ENCODE data around the gene TRMT2B. TPM values are rescaled to one million over a fixed set of nuclear protein-coding genes. Genes with fewer than 3 reads are reported as not detected.
A peak's percentile ranks its signal among the peaks of the same experiment; 100 is the strongest.

TRMT2B gene
- total RNA-seq, result 10 to 100 TPM; 14.1 to 19.8 TPM
- 8.2 TPM for polyA plus RNA-seq (2013, experiment 1 of 2)
- 8.5 TPM for polyA plus RNA-seq (2013, experiment 2 of 2)
- long read RNA-seq, experiment 1, partial matches to known transcripts, result 1 of 2 reads
- long read RNA-seq, experiment 1, other reads (novel, unspliced or antisense), result 1 of 2 reads
- long read RNA-seq, experiment 2, partial matches to known transcripts, result 6 of 35 reads
- long read RNA-seq, experiment 2, other reads (novel, unspliced or antisense), result 21 of 35 reads
- long read RNA-seq, experiment 3, partial matches to known transcripts, result 6 of 32 reads
- long read RNA-seq, experiment 3, other reads (novel, unspliced or antisense), result 26 of 32 reads
- long read RNA-seq, experiment 4, partial matches to known transcripts, result 1 of 8 reads
- long read RNA-seq, experiment 4, other reads (novel, unspliced or antisense), result 7 of 8 reads

- Histone ChIP-seq H3K4me1 (ENCODE audit: control insufficient read depth, insufficient read depth, low read length) (no peaks in the 10 kb centered on the region), H3K4me3 (ENCODE audit: low read length) (peak within 1 kb of the TSS; percentile 85), H3K27me3 (ENCODE audit: control insufficient read depth, insufficient read depth, low read length, poor library complexity, severe bottlenecking) (no peaks in the 10 kb centered on the region), H3K9ac (ENCODE audit: extremely low read depth, low read length, poor library complexity, severe bottlenecking) (peak within 1 kb of the TSS; percentile 41), H3K27ac (ENCODE audit: low read depth, low read length) (no peak within 1 kb of the TSS), H3K9me3 (ENCODE audit: control insufficient read depth, low read length) (no peaks in the 10 kb centered on the region), H3K36me3 (ENCODE audit: control insufficient read depth, insufficient read depth, low read length) (no peaks in the 10 kb centered on the region)
- Mint-ChIP-seq H3K27me3 (ENCODE audit: insufficient read depth) (no peaks in the 10 kb centered on the region), H3K9me3 (peaks cover 59% of the 10 kb centered on the region), H3K4me3 (peak within 1 kb of the TSS; percentile 78), H3K36me3 (ENCODE audit: low read depth) (peaks cover 9% of the 10 kb centered on the region), H3K27ac (peak within 1 kb of the TSS; percentile 96), H3K4me1 (no peaks in the 10 kb centered on the region)
- WGBS, 2 experiments (ENCODE audit: insufficient coverage in 1 of 2, insufficient read length in 1 of 2), result 0% methylated on average over 38 of the region's 43 CpGs; no CpG with 5 or more reads in 1 of the 2 experiments
- DNase-seq, result peak; percentile 89
- no peak for TF ChIP-seq CTCF (conservative IDR thresholded peaks at IDR 0.05)
Measured at GRCh38 chrX:101051549-101052302, at the start of gene TRMT2B. TRMT2B (minus strand) TSS chrX:101052111; CDS start chrX:101042289, 9,822 bp downstream.

GRCh38 chrX:101097546-101098453, 45.9 kb upstream of the TRMT2B start, which contains the start of gene CENPI:
CENPI (plus strand) TSS chrX:101098204; CDS start chrX:101101071, 2,867 bp downstream.
- H3K4me1 Mint-ChIP-seq, result no peaks in the 10 kb centered on the region
- peak; percentile 96 for DNase-seq
- Histone ChIP-seq H3K27ac (ENCODE audit: low read depth, low read length) (peak within 1 kb of the TSS; percentile 47), H3K9ac (ENCODE audit: extremely low read depth, low read length, poor library complexity, severe bottlenecking) (peak within 1 kb of the TSS; percentile 63), H3K9me3 (ENCODE audit: control insufficient read depth, low read length) (no peaks in the 10 kb centered on the region), H3K27me3 (ENCODE audit: control insufficient read depth, insufficient read depth, low read length, poor library complexity, severe bottlenecking) (no peaks in the 10 kb centered on the region), H3K4me3 (ENCODE audit: low read length) (peak within 1 kb of the TSS; percentile 95), H3K4me1 (ENCODE audit: control insufficient read depth, insufficient read depth, low read length) (no peaks in the 10 kb centered on the region), H3K36me3 (ENCODE audit: control insufficient read depth, insufficient read depth, low read length) (peaks cover 17% of the 10 kb centered on the region)
- peaks cover 6% of the 10 kb centered on the region for H3K36me3 Mint-ChIP-seq (ENCODE audit: low read depth)
- H3K27ac Mint-ChIP-seq, result peak within 1 kb of the TSS; percentile 95
- H3K9me3 Mint-ChIP-seq, result peaks cover 66% of the 10 kb centered on the region
- peak within 1 kb of the TSS; percentile 81 for H3K4me3 Mint-ChIP-seq
- no peaks in the 10 kb centered on the region for H3K27me3 Mint-ChIP-seq (ENCODE audit: insufficient read depth)
- TF ChIP-seq CTCF (conservative IDR thresholded peaks at IDR 0.05), result no peak
- 1% methylated on average over 36 of the region's 48 CpGs; no CpG with 5 or more reads in 1 of the 2 experiments for WGBS, 2 experiments (ENCODE audit: insufficient coverage in 1 of 2, insufficient read length in 1 of 2)

GRCh38 chrX:101091817-101092216, 39.9 kb upstream of the TRMT2B start:
- Mint-ChIP-seq H3K27me3 (ENCODE audit: insufficient read depth) (no peaks in the 10 kb centered on the region), H3K36me3 (ENCODE audit: low read depth) (peaks cover 3% of the 10 kb centered on the region), H3K27ac (no peak overlapping the region), H3K4me1 (no peaks in the 10 kb centered on the region), H3K4me3 (no peak overlapping the region), H3K9me3 (peaks cover 69% of the 10 kb centered on the region)
- H3K9ac ChIP-seq (ENCODE audit: extremely low read depth, low read length, poor library complexity, severe bottlenecking), result no peak overlapping the region
- H3K4me1 ChIP-seq (ENCODE audit: control insufficient read depth, insufficient read depth, low read length), result no peaks in the 10 kb centered on the region
- H3K27ac ChIP-seq (ENCODE audit: low read depth, low read length), result no peak overlapping the region
- H3K9me3 ChIP-seq (ENCODE audit: control insufficient read depth, low read length), result no peaks in the 10 kb centered on the region
- no peak overlapping the region for H3K4me3 ChIP-seq (ENCODE audit: low read length)
- no peak for DNase-seq
- no peaks in the 10 kb centered on the region for H3K27me3 ChIP-seq (ENCODE audit: control insufficient read depth, insufficient read depth, low read length, poor library complexity, severe bottlenecking)
- no peaks in the 10 kb centered on the region for H3K36me3 ChIP-seq (ENCODE audit: control insufficient read depth, insufficient read depth, low read length)
- 63 to 100% methylated on average over 1 of the region's 1 CpG for WGBS, 2 experiments (ENCODE audit: insufficient coverage in 1 of 2, insufficient read length in 1 of 2)
- TF ChIP-seq CTCF (conservative IDR thresholded peaks at IDR 0.05), result no peak
